H9 (cell line): ENCODE results near the gene CNIH2. TPM values are rescaled to one million over a fixed set of nuclear protein-coding genes. Genes with fewer than 3 reads are reported as not detected.
A peak's percentile ranks its signal among the peaks of the same experiment; 100 is the strongest.

Source experiments
- DNase-seq: peaks from one replicate; pipeline ENCODE4 v3.0.0-alpha.2; 2017
- H2AFZ ChIP-seq: one replicate; pipeline ENCODE4 v1.6.1; 2013; ENCODE audit warnings: mild to moderate bottlenecking, low read length, control low read depth, moderate library complexity
- H2AK5ac ChIP-seq: 2 replicates; pipeline ENCODE4 v1.6.1; 2013; ENCODE audit warnings: low read length, control low read depth, mixed read lengths; ENCODE audit not compliant: insufficient read length
- H2BK120ac ChIP-seq: one replicate; pipeline ENCODE4 v1.6.1; 2013; ENCODE audit warnings: low read depth, mild to moderate bottlenecking, low read length, control low read depth, inconsistent platforms; ENCODE audit not compliant: poor library complexity, severe bottlenecking
- H2BK12ac ChIP-seq: 2 replicates; pipeline ENCODE4 v1.6.1; 2013; ENCODE audit warnings: low read length, control low read depth, mixed read lengths, low read depth; ENCODE audit not compliant: insufficient read length
- H2BK15ac ChIP-seq: 2 replicates; pipeline ENCODE4 v1.6.1; 2013; ENCODE audit warnings: low read depth, low read length, control low read depth
- H2BK20ac ChIP-seq: one replicate; pipeline ENCODE4 v1.6.1; 2013; ENCODE audit warnings: low read depth, mild to moderate bottlenecking, low read length, control low read depth, inconsistent platforms; ENCODE audit not compliant: poor library complexity, severe bottlenecking
- H2BK5ac ChIP-seq: 2 replicates; pipeline ENCODE4 v1.6.1; 2013; ENCODE audit warnings: low read length, control low read depth, mixed read lengths; ENCODE audit not compliant: insufficient read length
- H3K14ac ChIP-seq: 2 replicates; pipeline ENCODE4 v1.6.1; 2013; ENCODE audit warnings: low read length, control low read depth; ENCODE audit not compliant: insufficient read depth
- H3K18ac ChIP-seq: 2 replicates; pipeline ENCODE4 v1.6.1; 2013; ENCODE audit warnings: low read depth, mild to moderate bottlenecking, mixed read lengths, low read length, control low read depth; ENCODE audit not compliant: insufficient read length
- H3K23ac ChIP-seq: 2 replicates; pipeline ENCODE4 v1.6.1; 2013; ENCODE audit warnings: low read length, control low read depth, mixed read lengths, low read depth; ENCODE audit not compliant: insufficient read length
- H3K23me2 ChIP-seq: 2 replicates; pipeline ENCODE4 v1.6.1; 2013; ENCODE audit warnings: low read depth, mild to moderate bottlenecking, mixed read lengths, low read length, control low read depth; ENCODE audit not compliant: insufficient read length, poor library complexity, severe bottlenecking
- H3K27ac ChIP-seq: 2 replicates; pipeline ENCODE4 v1.5.1; 2013; ENCODE audit warnings: low read length, control low read depth, mixed read lengths, low read depth; ENCODE audit not compliant: insufficient read length
- H3K27me3 ChIP-seq: 2 replicates; pipeline ENCODE4 v1.6.1; 2013; ENCODE audit warnings: low read length, control low read depth, inconsistent platforms; ENCODE audit not compliant: insufficient read depth
- H3K4ac ChIP-seq: 2 replicates; pipeline ENCODE4 v1.6.1; 2013; ENCODE audit warnings: low read depth, mild to moderate bottlenecking, control low read depth, inconsistent platforms, low read length, moderate library complexity
- H3K4me1 ChIP-seq: 2 replicates; pipeline ENCODE4 v1.6.1; 2013; ENCODE audit warnings: low read length, control low read depth, inconsistent platforms; ENCODE audit not compliant: insufficient read depth
- H3K4me2 ChIP-seq: 2 replicates; pipeline ENCODE4 v1.6.1; 2013; ENCODE audit warnings: low read length, control low read depth, mixed read lengths; ENCODE audit not compliant: insufficient read length, insufficient read depth
- H3K56ac ChIP-seq: 2 replicates; pipeline ENCODE4 v1.6.1; 2013; ENCODE audit warnings: low read depth, mild to moderate bottlenecking, mixed read lengths, low read length, control low read depth; ENCODE audit not compliant: insufficient read length
- H3K79me1 ChIP-seq: 2 replicates; pipeline ENCODE4 v1.6.1; 2013; ENCODE audit warnings: low read depth, mild to moderate bottlenecking, moderate library complexity, low read length, control low read depth, inconsistent platforms; ENCODE audit not compliant: insufficient read depth, poor library complexity, severe bottlenecking
- H3K79me2 ChIP-seq: 2 replicates; pipeline ENCODE4 v1.6.1; 2013; ENCODE audit warnings: low read length, control low read depth, inconsistent platforms; ENCODE audit not compliant: insufficient read depth
- H3K9ac ChIP-seq: 2 replicates; pipeline ENCODE4 v1.6.1; 2013; ENCODE audit warnings: low read length, control low read depth, mixed read lengths; ENCODE audit not compliant: insufficient read length; ENCODE audit errors: extremely low read depth
- H3K9me3 ChIP-seq: one replicate; pipeline ENCODE4 v1.6.1; 2013; ENCODE audit warnings: low read depth, low read length, inconsistent platforms; ENCODE audit not compliant: control insufficient read depth
- H3T11ph ChIP-seq: one replicate; pipeline ENCODE4 v1.6.1; 2013; ENCODE audit warnings: mild to moderate bottlenecking, low read length, control low read depth, inconsistent platforms
- H4K20me1 ChIP-seq: one replicate; pipeline ENCODE4 v1.6.1; 2013; ENCODE audit not compliant: control insufficient read depth, insufficient read length, insufficient read depth
- H4K5ac ChIP-seq: 2 replicates; pipeline ENCODE4 v1.6.1; 2013; ENCODE audit warnings: low read depth, mild to moderate bottlenecking, mixed read lengths, low read length, control low read depth; ENCODE audit not compliant: insufficient read length
- H4K8ac ChIP-seq: replicated peaks from 2 replicates; pipeline ENCODE4 v1.6.1; 2013; ENCODE audit warnings: low read length, control low read depth, mixed read lengths, low read depth; ENCODE audit not compliant: insufficient read length
- H4K91ac ChIP-seq: 2 replicates; pipeline ENCODE4 v1.6.1; 2013; ENCODE audit warnings: low read depth, mild to moderate bottlenecking, moderate library complexity, mixed read lengths, low read length, control low read depth; ENCODE audit not compliant: insufficient read length
- H3K27ac Mint-ChIP-seq, 3 experiments: 2 replicates in 2 of 3; 3 replicates in 1 of 3; pipeline ENCODE4 v1.8.0; 2020 to 2021; ENCODE audit warnings: mixed read lengths in 3 of 3, mild to moderate bottlenecking in 1 of 3, moderate library complexity in 1 of 3
- H3K27me3 Mint-ChIP-seq: 2 replicates; pipeline ENCODE4 v1.8.0; 2021; ENCODE audit warnings: low read depth, mild to moderate bottlenecking, moderate library complexity, mixed read lengths
- H3K36me3 Mint-ChIP-seq, 3 experiments: 2 replicates in 2 of 3; 3 replicates in 1 of 3; pipeline ENCODE4 v1.8.0; 2020 to 2021; ENCODE audit warnings: low read depth in 3 of 3, mixed read lengths in 3 of 3; ENCODE audit not compliant: insufficient read depth in 1 of 3
- H3K4me1 Mint-ChIP-seq, 2 experiments: 2 replicates each; pipeline ENCODE4 v1.8.0; 2020; ENCODE audit warnings: mixed read lengths in 2 of 2
- H3K4me3 Mint-ChIP-seq, 2 experiments: 2 replicates in 1 of 2; 3 replicates in 1 of 2; pipeline ENCODE4 v1.8.0; 2020 to 2021; ENCODE audit warnings: mild to moderate bottlenecking in 2 of 2, mixed read lengths in 2 of 2, moderate library complexity in 1 of 2
- H3K9me3 Mint-ChIP-seq, 2 experiments: 2 replicates in 1 of 2; 3 replicates in 1 of 2; pipeline ENCODE4 v1.8.0; 2020; ENCODE audit warnings: mild to moderate bottlenecking in 2 of 2, mixed read lengths in 2 of 2, moderate library complexity in 1 of 2
- CTCF ChIP-seq: fragments of 200-600 bp; sonication (generic); conservative IDR thresholded peaks from 3 replicates; pipeline ENCODE4 v1.8.0; 2021; ENCODE audit warnings: antibody characterized with exemption, mild to moderate bottlenecking
- WGBS: extraction: QIAGEN DNeasy Blood & Tissue Kit; methylation state at CpG from one replicate; pipeline ENCODE4 v1.1.7; 2013; ENCODE audit warnings: missing lambda C conversion rate, low lambda C conversion rate, mixed read lengths; ENCODE audit not compliant: insufficient read length; ENCODE audit errors: extremely low coverage; 5-methylcytosine and 5-hydroxymethylcytosine counted together
- total RNA-seq: library from RNA; stranded (reverse); gene quantifications from 2 replicates; pipeline ENCODE4 v1.2.1, GENCODE V29; 2021

CNIH2 gene
- total RNA-seq, 1 experiment from 2014 or later, result 12.0 TPM

- peak; percentile 99 for DNase-seq
Measured at GRCh38 chr11:66282468-66283455, 4.8 kb downstream of the CNIH2 start.

More at GRCh38 chr11:66282468-66283455, 4.8 kb downstream of the CNIH2 start:
- Mint-ChIP-seq H3K4me3 (peak overlapping the region in 1 of 2 experiments; percentile 18; a peak in 1 of 5 replicates), H3K9me3 (no peaks in the 10 kb centered on the region; a peak in 1 of 5 replicates), H3K36me3 (peaks cover 0 to 10% (median 9%) of the 10 kb centered on the region in 3 experiments; a peak in 5 of 7 replicates), H3K4me1 (peaks cover 28 to 32% of the 10 kb centered on the region in 2 experiments), H3K27ac (0 out of 7 replicates have a peak overlapping the region, but pooled peaks of 1 of the 3 experiments have one; percentile 44), H3K27me3 (peaks cover 23% of the 10 kb centered on the region)
- no peak overlapping the region for H3K9ac ChIP-seq
- H3K4me2 ChIP-seq, result no peak overlapping the region
- H2BK15ac ChIP-seq, result no peak overlapping the region
- no peak overlapping the region for H2BK120ac ChIP-seq
- no peak overlapping the region for H3T11ph ChIP-seq
- H3K23me2 ChIP-seq, result no peaks in the 10 kb centered on the region
- H4K91ac ChIP-seq, result no peak overlapping the region
- no peak overlapping the region for H4K8ac ChIP-seq
- H3K27ac ChIP-seq, result no peak overlapping the region
- no peak overlapping the region for H3K4ac ChIP-seq
- no peaks in the 10 kb centered on the region for H3K4me1 ChIP-seq
- H3K79me2 ChIP-seq, result no peaks in the 10 kb centered on the region
- no peaks in the 10 kb centered on the region for H3K27me3 ChIP-seq
- H4K20me1 ChIP-seq, result no peaks in the 10 kb centered on the region
- no peak overlapping the region for H3K14ac ChIP-seq
- no peak overlapping the region for H2BK12ac ChIP-seq
- no peaks in the 10 kb centered on the region for H3K9me3 ChIP-seq
- peak; percentile 99 for TF ChIP-seq CTCF
- no peak overlapping the region for H2AFZ ChIP-seq
- H3K79me1 ChIP-seq, result no peaks in the 10 kb centered on the region
- H3K56ac ChIP-seq, result no peak overlapping the region
- H3K18ac ChIP-seq, result no peak overlapping the region
- no peak overlapping the region for H2AK5ac ChIP-seq
- no CpG with 5 or more reads among the region's 35 CpGs for WGBS
- H2BK5ac ChIP-seq, result no peak overlapping the region
- H2BK20ac ChIP-seq, result no peak overlapping the region
- no peak overlapping the region for H4K5ac ChIP-seq
- H3K23ac ChIP-seq, result no peak overlapping the region
